Left colon (tissue), 2 donors: Measurements from ENCODE around the gene CADM2. TPM values are rescaled to one million over a fixed set of nuclear protein-coding genes. Genes with fewer than 3 reads are reported as not detected.
"Not testable (repeated sequence)": the region's sequence is repeated elsewhere in the genome, so short reads cannot be mapped to it uniquely, and the experiment has no call there.

ENCODE experiments used
- ATAC-seq: fragments of 200-7000 bp; cut with Tn5 transposase; one replicate; pipeline ENCODE4 v1.9.1; 2020; ENCODE audit warnings: mild to moderate bottlenecking, moderate library complexity
- DNase-seq, 2 donors: peaks; one replicate each; pipeline ENCODE4 v3.0.0-alpha.2; 2020
- intact Hi-C, 2 donors: fragments of 100-400 bp; cut with DNase I in 1 of 2; cut with micrococcal nuclease in 1 of 2; formaldehyde crosslinking; loops; one replicate each; pipeline versions ENCODE4 v1.11.2 to v1.14.0; 2022; cut with DNase I, micrococcal nuclease
- total RNA-seq, 2 donors: library from RNA; stranded (reverse); fragmentation: NEBNext Ultra II Directional; extraction: Animal tissue kit (Norgen Biotek cat#: 25700); gene quantifications; one replicate each; pipeline ENCODE4 v1.2.1, GENCODE V29; 2021
- donor health status: DM: no; HTN: no; CAD: no.
- donor health status: DM: yes; HTN: yes; CAD: no.

The CADM2 gene
- total RNA-seq, 2 donors from 2014 or later = 1.1 to 2.5 TPM

- intact Hi-C loops, ATAC-seq: not testable (repeated sequence)
- peak in 1 of 2 donors; percentile 6 for DNase-seq
Observed at GRCh38 chr3:85504129-85504784, 545.5 kb downstream of the CADM2 start.

- DNase-seq (peak in 1 of 2 donors; percentile 8), ATAC-seq (peak; percentile 37)
- intact Hi-C loops = not testable (repeated sequence)
Observed at GRCh38 chr3:85504785-85505511, 546.2 kb downstream of the CADM2 start.

GRCh38 chr3:85507052-85507451 lies 548.3 kb downstream of the CADM2 start:
- DNase-seq, intact Hi-C loops, ATAC-seq: not testable (repeated sequence)

- ATAC-seq = no peak
- no peak for DNase-seq
- intact Hi-C loops = no loop called here
Observed at GRCh38 chr3:85508659-85509058, 549.9 kb downstream of the CADM2 start.

- intact Hi-C loops = no loop called here
- DNase-seq (no peak), ATAC-seq (no peak)
Observed at GRCh38 chr3:85516146-85516545, 557.4 kb downstream of the CADM2 start.

- intact Hi-C loops = no loop called here
- ATAC-seq = no peak
- DNase-seq = no peak
Observed at GRCh38 chr3:85524104-85524503, 565.3 kb downstream of the CADM2 start.

GRCh38 chr3:85525264-85525663 lies 566.5 kb downstream of the CADM2 start:
- no peak for ATAC-seq
- DNase-seq = no peak
- intact Hi-C loops = no loop called here

GRCh38 chr3:85533586-85533985 lies 574.8 kb downstream of the CADM2 start:
- intact Hi-C loops = no loop called here
- ATAC-seq = no peak
- no peak for DNase-seq

GRCh38 chr3:85535517-85535916 lies 576.7 kb downstream of the CADM2 start:
- intact Hi-C loops = no loop called here
- no peak for DNase-seq
- no peak for ATAC-seq

- intact Hi-C loops = no loop called here
- DNase-seq (no peak), ATAC-seq (no peak)
Observed at GRCh38 chr3:85539232-85539631, 580.4 kb downstream of the CADM2 start.

- no peak for ATAC-seq
- intact Hi-C loops = no loop called here
- no peak for DNase-seq
Observed at GRCh38 chr3:85554153-85554552, 595.4 kb downstream of the CADM2 start.

GRCh38 chr3:85560088-85560785 lies 601.4 kb downstream of the CADM2 start:
- no peak for ATAC-seq
- intact Hi-C loops = no loop called here

GRCh38 chr3:85567071-85567676 lies 608.4 kb downstream of the CADM2 start:
- ATAC-seq (no peak), DNase-seq (peak in 1 of 2 donors; percentile 40)
- intact Hi-C loops = no loop called here

More at GRCh38 chr3:85560088-85560785, 601.4 kb downstream of the CADM2 start:
- DNase-seq = no peak

- ATAC-seq (no peak), DNase-seq (no peak)
- intact Hi-C loops = no loop called here
Observed at GRCh38 chr3:85570819-85571218, 612.0 kb downstream of the CADM2 start.

GRCh38 chr3:85571835-85572234 lies 613.0 kb downstream of the CADM2 start:
- no peak for DNase-seq
- ATAC-seq = no peak
- intact Hi-C loops = no loop called here

- intact Hi-C loops = no loop called here
- no peak for DNase-seq
- ATAC-seq = no peak
Observed at GRCh38 chr3:85572426-85572825, 613.6 kb downstream of the CADM2 start.

- intact Hi-C loops = no loop called here
- DNase-seq (no peak), ATAC-seq (no peak)
Observed at GRCh38 chr3:85572978-85573377, 614.2 kb downstream of the CADM2 start.

- DNase-seq = no peak
- ATAC-seq = no peak
- intact Hi-C loops = no loop called here
Observed at GRCh38 chr3:85574006-85574705, 615.4 kb downstream of the CADM2 start.
